SJSA1 (cell line): ENCODE data around the gene SNAI1. TPM values are rescaled to one million over a fixed set of nuclear protein-coding genes. Genes with fewer than 3 reads are reported as not detected.
A peak's percentile ranks its signal among the peaks of the same experiment; 100 is the strongest.
"Not testable (repeated sequence)": the region's sequence is repeated elsewhere in the genome, so short reads cannot be mapped to it uniquely, and the experiment has no call there.

Source experiments
- DNase-seq, 2 experiments: peaks; one replicate each; pipeline ENCODE4 v3.0.0-alpha.2; 2015 to 2020; ENCODE audit warnings: low spot score in 2 of 2, low read depth in 1 of 2
- H3K27ac ChIP-seq: fragments of 250-450 bp; sonication (Bioruptor Pico); 2 replicates; pipeline ENCODE4 v1.5.1; 2020; ENCODE audit warnings: mild to moderate bottlenecking, moderate library complexity
- H3K27me3 ChIP-seq: fragments of 250-450 bp; sonication (Bioruptor Pico); replicated peaks from 2 replicates; pipeline ENCODE4 v1.5.1; 2020; ENCODE audit warnings: mild to moderate bottlenecking, moderate library complexity
- H3K36me3 ChIP-seq: fragments of 250-450 bp; sonication (Bioruptor Pico); 2 replicates; pipeline ENCODE4 v1.5.1; 2020; ENCODE audit warnings: mild to moderate bottlenecking
- H3K4me1 ChIP-seq: fragments of 250-450 bp; sonication (Bioruptor Pico); replicated peaks from 2 replicates; pipeline ENCODE4 v1.6.1; 2021; ENCODE audit warnings: mild to moderate bottlenecking
- H3K4me3 ChIP-seq: fragments of 250-450 bp; sonication (Bioruptor Pico); 2 replicates; pipeline ENCODE4 v1.5.1; 2020; ENCODE audit warnings: mild to moderate bottlenecking
- H3K9me3 ChIP-seq: fragments of 250-450 bp; sonication (Bioruptor Pico); replicated peaks from 2 replicates; pipeline ENCODE4 v1.5.1; 2020; ENCODE audit warnings: mild to moderate bottlenecking
- total RNA-seq: library from RNA; depleted of rRNA; stranded (reverse); fragments of >200 nt; shearing (Covaris generic); gene quantifications from 2 replicates; pipeline ENCODE4 v1.2.3, GENCODE V29; 2014

Gene SNAI1
- total RNA-seq, 1 experiment from 2014 or later, result 24.2 TPM

GRCh38 chr20:49948809-49949507, 33.8 kb upstream of the SNAI1 start:
- peak; percentile 94 to 95 for DNase-seq
- H3K36me3 ChIP-seq, result peaks cover 84% of the 10 kb centered on the region
- H3K4me1 ChIP-seq, result peaks cover 49% of the 10 kb centered on the region
- H3K27me3 ChIP-seq, result no peaks in the 10 kb centered on the region
- no peaks in the 10 kb centered on the region for H3K9me3 ChIP-seq
- peak overlapping the region; percentile 94 for H3K27ac ChIP-seq
- H3K4me3 ChIP-seq, result no peak overlapping the region

- no peaks in the 10 kb centered on the region for H3K27me3 ChIP-seq
- peaks cover 82% of the 10 kb centered on the region for H3K36me3 ChIP-seq
- no peaks in the 10 kb centered on the region for H3K9me3 ChIP-seq
- H3K4me3 ChIP-seq, result no peak overlapping the region
- peaks cover 49% of the 10 kb centered on the region for H3K4me1 ChIP-seq
- peak in 1 of 2 experiments; percentile 61 for DNase-seq
- peak overlapping the region; percentile 69 for H3K27ac ChIP-seq
These were observed 31.6 kb upstream of the SNAI1 start for GRCh38 chr20:49951151-49951550.

- no peaks in the 10 kb centered on the region for H3K27me3 ChIP-seq
- peaks cover 18% of the 10 kb centered on the region for H3K4me1 ChIP-seq
- H3K27ac ChIP-seq, result no peak overlapping the region
- peaks cover 85% of the 10 kb centered on the region for H3K36me3 ChIP-seq
- no peaks in the 10 kb centered on the region for H3K9me3 ChIP-seq
- H3K4me3 ChIP-seq, result no peak overlapping the region
- DNase-seq, result no peak
These were observed 27.6 kb upstream of the SNAI1 start for GRCh38 chr20:49955167-49955566.

- H3K9me3 ChIP-seq, H3K27ac ChIP-seq, H3K4me3 ChIP-seq, H3K27me3 ChIP-seq, DNase-seq: not testable (repeated sequence)
- H3K36me3 ChIP-seq, result peaks cover 78% of the 10 kb centered on the region
- peaks cover 11% of the 10 kb centered on the region for H3K4me1 ChIP-seq
These were observed 26.9 kb upstream of the SNAI1 start for GRCh38 chr20:49955830-49956396.

- H3K27me3 ChIP-seq, result no peaks in the 10 kb centered on the region
- H3K9me3 ChIP-seq, result no peaks in the 10 kb centered on the region
- peaks cover 72% of the 10 kb centered on the region for H3K36me3 ChIP-seq
These were observed 26.1 kb upstream of the SNAI1 start for GRCh38 chr20:49956689-49957088.

GRCh38 chr20:49957089-49957938, 25.5 kb upstream of the SNAI1 start:
- H3K27ac ChIP-seq, H3K9me3 ChIP-seq, H3K4me3 ChIP-seq, H3K4me1 ChIP-seq, DNase-seq, H3K27me3 ChIP-seq: not testable (repeated sequence)
- peaks cover 68% of the 10 kb centered on the region for H3K36me3 ChIP-seq

More at GRCh38 chr20:49956689-49957088, 26.1 kb upstream of the SNAI1 start:
- Histone ChIP-seq H3K4me3 (no peak overlapping the region), H3K4me1 (peaks cover 3% of the 10 kb centered on the region), H3K27ac (no peak overlapping the region)
- DNase-seq, result no peak

- Histone ChIP-seq H3K36me3 (peaks cover 44% of the 10 kb centered on the region), H3K27me3 (no peaks in the 10 kb centered on the region), H3K27ac (no peak overlapping the region), H3K4me1 (no peaks in the 10 kb centered on the region), H3K9me3 (no peaks in the 10 kb centered on the region), H3K4me3 (no peak overlapping the region)
- no peak for DNase-seq
These were observed 21.4 kb upstream of the SNAI1 start for GRCh38 chr20:49961413-49961812.

GRCh38 chr20:49964964-49965780, 17.6 kb upstream of the SNAI1 start:
- DNase-seq, result peak; percentile 46 to 62
- Histone ChIP-seq H3K4me3 (no peak overlapping the region), H3K36me3 (peaks cover 16% of the 10 kb centered on the region), H3K27me3 (no peaks in the 10 kb centered on the region), H3K27ac (no peak overlapping the region), H3K9me3 (no peaks in the 10 kb centered on the region), H3K4me1 (peaks cover 17% of the 10 kb centered on the region)

GRCh38 chr20:49965781-49966305, 16.9 kb upstream of the SNAI1 start:
- no peak overlapping the region for H3K27ac ChIP-seq
- peaks cover 16% of the 10 kb centered on the region for H3K36me3 ChIP-seq
- no peaks in the 10 kb centered on the region for H3K9me3 ChIP-seq
- DNase-seq, result no peak
- H3K4me3 ChIP-seq, result no peak overlapping the region
- no peaks in the 10 kb centered on the region for H3K27me3 ChIP-seq
- H3K4me1 ChIP-seq, result peaks cover 17% of the 10 kb centered on the region

GRCh38 chr20:49966861-49967260, 15.9 kb upstream of the SNAI1 start:
- H3K27ac ChIP-seq, result no peak overlapping the region
- no peaks in the 10 kb centered on the region for H3K27me3 ChIP-seq
- peaks cover 16% of the 10 kb centered on the region for H3K36me3 ChIP-seq
- peaks cover 17% of the 10 kb centered on the region for H3K4me1 ChIP-seq
- no peaks in the 10 kb centered on the region for H3K9me3 ChIP-seq
- H3K4me3 ChIP-seq, result no peak overlapping the region
- no peak for DNase-seq

- no peak for DNase-seq
- Histone ChIP-seq H3K27ac (peak overlapping the region; percentile 15), H3K36me3 (peaks cover 11% of the 10 kb centered on the region)
These were observed 13.5 kb upstream of the SNAI1 start for GRCh38 chr20:49969234-49969633.

GRCh38 chr20:49969946-49970345, 12.8 kb upstream of the SNAI1 start:
- Histone ChIP-seq H3K36me3 (peaks cover 8% of the 10 kb centered on the region; the same call in 1 of the 2 replicates), H3K27ac (no peak overlapping the region), H3K4me3 (no peak overlapping the region), H3K27me3 (no peaks in the 10 kb centered on the region), H3K9me3 (no peaks in the 10 kb centered on the region), H3K4me1 (peaks cover 17% of the 10 kb centered on the region)
- no peak for DNase-seq

More at GRCh38 chr20:49969234-49969633, 13.5 kb upstream of the SNAI1 start:
- peaks cover 17% of the 10 kb centered on the region for H3K4me1 ChIP-seq
- no peak overlapping the region for H3K4me3 ChIP-seq
- H3K9me3 ChIP-seq, result no peaks in the 10 kb centered on the region
- H3K27me3 ChIP-seq, result no peaks in the 10 kb centered on the region

- DNase-seq, result no peak
- Histone ChIP-seq H3K9me3 (no peaks in the 10 kb centered on the region), H3K27me3 (no peaks in the 10 kb centered on the region), H3K4me1 (peaks cover 17% of the 10 kb centered on the region), H3K27ac (no peak overlapping the region), H3K36me3 (peaks cover 2% of the 10 kb centered on the region; the same call in 1 of the 2 replicates), H3K4me3 (no peak overlapping the region)
These were observed 12.3 kb upstream of the SNAI1 start for GRCh38 chr20:49970498-49970897.
